Measurements from ENCODE around the gene PAMR1.
A peak's percentile ranks its signal among the peaks of the same experiment; 100 is the strongest.

The PAMR1 gene

DNA sequence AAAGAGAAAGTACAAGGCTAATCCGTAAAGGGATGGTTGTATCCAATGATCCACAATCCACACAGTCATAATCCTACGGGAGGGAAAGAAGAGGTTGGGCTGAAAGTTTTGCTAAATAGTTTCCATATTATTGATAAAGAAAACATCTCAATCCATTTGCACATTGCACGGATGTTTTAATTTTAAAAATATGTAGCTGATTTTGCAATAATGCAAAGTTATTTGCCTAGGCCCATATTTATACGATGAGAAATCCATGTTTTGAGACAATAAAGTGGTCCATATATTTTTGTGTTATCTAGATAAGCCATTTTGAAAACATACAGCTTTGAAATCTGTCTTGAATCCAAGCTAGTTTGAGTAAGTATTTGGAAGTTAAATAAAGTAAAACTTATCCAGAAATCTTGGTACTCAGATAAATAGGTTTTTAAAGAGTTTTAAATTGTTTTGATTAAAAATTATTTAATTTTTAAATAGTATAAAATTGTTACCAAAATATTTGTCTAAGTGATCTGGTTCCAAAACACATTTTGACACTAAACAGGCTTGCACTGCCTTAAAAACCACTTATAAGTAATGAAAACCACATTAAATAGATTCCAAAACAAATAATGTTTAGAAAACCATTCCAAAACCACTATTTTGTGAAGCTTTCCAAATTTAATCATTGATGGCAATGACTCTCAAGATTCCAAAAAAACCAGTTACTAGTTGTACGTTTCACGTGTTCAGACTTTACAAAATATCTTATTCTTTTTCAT is 38.2 kb upstream of the PAMR1 start:
- TF ChIP-seq, protein P1, sequence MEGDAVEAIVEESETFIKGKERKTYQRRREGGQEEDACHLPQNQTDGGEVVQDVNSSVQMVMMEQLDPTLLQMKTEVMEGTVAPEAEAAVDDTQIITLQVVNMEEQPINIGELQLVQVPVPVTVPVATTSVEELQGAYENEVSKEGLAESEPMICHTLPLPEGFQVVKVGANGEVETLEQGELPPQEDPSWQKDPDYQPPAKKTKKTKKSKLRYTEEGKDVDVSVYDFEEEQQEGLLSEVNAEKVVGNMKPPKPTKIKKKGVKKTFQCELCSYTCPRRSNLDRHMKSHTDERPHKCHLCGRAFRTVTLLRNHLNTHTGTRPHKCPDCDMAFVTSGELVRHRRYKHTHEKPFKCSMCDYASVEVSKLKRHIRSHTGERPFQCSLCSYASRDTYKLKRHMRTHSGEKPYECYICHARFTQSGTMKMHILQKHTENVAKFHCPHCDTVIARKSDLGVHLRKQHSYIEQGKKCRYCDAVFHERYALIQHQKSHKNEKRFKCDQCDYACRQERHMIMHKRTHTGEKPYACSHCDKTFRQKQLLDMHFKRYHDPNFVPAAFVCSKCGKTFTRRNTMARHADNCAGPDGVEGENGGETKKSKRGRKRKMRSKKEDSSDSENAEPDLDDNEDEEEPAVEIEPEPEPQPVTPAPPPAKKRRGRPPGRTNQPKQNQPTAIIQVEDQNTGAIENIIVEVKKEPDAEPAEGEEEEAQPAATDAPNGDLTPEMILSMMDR (IDR thresholded peaks at IDR 0.05; ENCODE audit: low read depth, low read length, missing control alignments): no peak
- in situ Hi-C loops (cut with HindIII; ENCODE audit: low sequenced_read_pairs): no loop called here
- H3K4me3 ChIP-seq (ENCODE audit: low read depth, low read length): no peak overlapping the region
- DNase-seq (ENCODE audit: low read depth): no peak

DNA sequence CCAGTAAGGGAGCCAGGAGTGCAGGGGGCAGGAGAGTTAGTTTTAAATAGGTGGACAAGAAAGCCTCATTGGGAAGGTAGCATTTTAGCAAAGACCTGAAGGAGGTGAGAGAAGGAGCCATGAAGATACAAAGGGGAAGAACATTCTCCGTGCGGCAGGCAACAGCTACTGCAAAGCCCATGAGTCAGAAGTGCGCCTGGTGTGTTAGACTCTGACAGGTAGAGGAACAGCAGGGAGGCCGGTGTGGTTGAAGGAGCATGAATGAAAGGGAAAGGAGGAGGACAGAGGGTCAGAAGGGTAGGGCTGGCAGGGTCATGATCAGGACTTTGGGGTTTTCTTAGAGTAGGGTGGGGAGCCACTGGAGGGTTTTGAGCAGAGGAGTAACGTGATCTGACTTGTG is 34.5 kb upstream of the PAMR1 start:
- TF ChIP-seq, protein P1 (IDR thresholded peaks at IDR 0.05; ENCODE audit: low read depth, low read length, missing control alignments): no peak
- H3K4me3 ChIP-seq (ENCODE audit: low read depth, low read length): no peak overlapping the region
- DNase-seq (ENCODE audit: low read depth): no peak
- in situ Hi-C loops (cut with HindIII; ENCODE audit: low sequenced_read_pairs): no loop called here

DNA sequence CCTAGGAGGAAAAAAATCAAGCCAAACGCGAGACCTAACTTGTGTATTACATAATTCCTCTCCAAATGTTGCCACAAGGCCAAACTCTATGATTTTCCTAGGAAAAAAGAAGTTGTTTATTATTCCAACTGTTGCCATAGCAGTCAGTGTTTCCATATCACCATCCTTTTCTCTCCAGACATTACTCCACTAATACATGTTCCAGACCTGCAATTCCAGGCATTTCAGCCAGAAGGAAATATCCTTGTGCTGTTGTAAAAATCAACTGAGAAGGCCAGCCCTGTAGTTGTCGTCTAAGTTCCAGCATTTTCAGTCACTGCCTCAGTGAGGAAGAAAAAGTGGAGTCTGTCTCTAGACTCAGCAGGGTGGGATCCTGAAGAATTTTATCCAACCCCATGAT is 33.1 kb upstream of the PAMR1 start:
- H3K4me3 ChIP-seq (ENCODE audit: low read depth, low read length): no peak overlapping the region
- TF ChIP-seq, protein P1 (IDR thresholded peaks at IDR 0.05; ENCODE audit: low read depth, low read length, missing control alignments): no peak
- in situ Hi-C loops (cut with HindIII; ENCODE audit: low sequenced_read_pairs): no loop called here
- no peak for DNase-seq (ENCODE audit: low read depth)

DNA sequence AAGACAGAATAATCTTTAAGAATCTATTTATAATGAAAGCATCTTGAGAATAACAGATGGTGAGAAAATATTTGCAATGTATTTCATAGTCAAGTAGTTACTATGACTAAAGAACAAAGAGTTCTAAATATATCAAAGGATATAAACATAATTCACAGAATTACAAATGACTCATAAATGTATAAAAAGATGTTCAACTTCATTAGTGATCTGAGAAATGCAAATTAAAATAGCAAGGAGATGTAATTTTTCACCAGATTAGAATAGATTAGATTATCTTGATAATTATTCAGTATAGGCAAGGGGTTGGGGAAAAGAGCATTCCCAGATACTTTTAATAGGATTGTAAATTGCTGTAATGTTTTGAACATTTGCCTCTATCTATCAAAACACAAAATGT is 30.1 kb upstream of the PAMR1 start:
- DNase-seq (ENCODE audit: low read depth): no peak
- in situ Hi-C loops (cut with HindIII; ENCODE audit: low sequenced_read_pairs): no loop called here
- no peak overlapping the region for H3K4me3 ChIP-seq (ENCODE audit: low read depth, low read length)
- TF ChIP-seq, protein P1 (IDR thresholded peaks at IDR 0.05; ENCODE audit: low read depth, low read length, missing control alignments): no peak

DNA sequence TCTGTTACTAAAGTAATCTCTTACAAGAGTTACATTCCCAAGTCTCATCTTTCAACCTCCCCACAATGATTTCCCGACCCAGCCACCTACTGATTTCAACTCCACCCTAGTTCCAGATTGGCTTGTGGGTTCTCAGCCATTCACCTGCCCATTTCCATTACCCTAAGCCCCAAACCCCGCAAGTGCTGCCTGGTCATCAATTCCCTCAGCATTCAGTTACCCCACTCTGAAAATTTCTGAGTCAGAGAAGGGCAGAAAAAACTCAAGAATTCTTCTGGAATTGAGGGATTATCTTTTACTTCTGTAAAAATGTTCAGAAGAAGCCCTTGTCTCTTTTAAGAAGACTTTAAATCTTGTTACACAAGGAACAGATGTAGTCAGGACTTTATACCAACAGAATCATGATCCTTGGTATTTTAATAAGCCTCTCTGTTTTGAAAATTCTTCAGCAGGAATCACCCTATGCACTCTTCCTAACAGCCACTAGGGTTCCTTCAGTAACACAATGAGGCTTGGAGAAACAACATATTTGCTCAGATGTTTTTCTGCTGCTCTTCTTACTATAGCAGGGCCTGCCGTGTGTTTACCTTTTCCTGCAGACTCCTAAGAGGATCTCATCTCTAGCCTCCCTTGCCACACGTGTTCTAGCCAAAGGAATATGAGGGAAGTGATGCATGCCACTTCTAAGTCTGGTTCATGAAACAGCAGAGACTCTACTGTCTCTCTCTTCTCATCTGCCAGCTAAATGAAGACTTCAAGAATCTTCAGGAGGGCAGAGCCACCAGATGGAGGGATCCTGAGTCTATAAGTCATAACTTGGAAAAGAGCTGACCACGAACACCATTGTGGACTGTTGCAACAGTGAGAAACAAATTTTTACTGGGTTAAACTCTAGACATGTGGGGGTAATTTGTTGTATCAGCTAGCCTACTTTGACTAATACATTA is 29.3 kb upstream of the PAMR1 start:
- no peak for DNase-seq (ENCODE audit: low read depth)
- TF ChIP-seq, protein P1 (IDR thresholded peaks at IDR 0.05; ENCODE audit: low read depth, low read length, missing control alignments): peak; percentile 48
- no peak overlapping the region for H3K4me3 ChIP-seq (ENCODE audit: low read depth, low read length)
- in situ Hi-C loops (cut with HindIII; ENCODE audit: low sequenced_read_pairs): no loop called here

DNA sequence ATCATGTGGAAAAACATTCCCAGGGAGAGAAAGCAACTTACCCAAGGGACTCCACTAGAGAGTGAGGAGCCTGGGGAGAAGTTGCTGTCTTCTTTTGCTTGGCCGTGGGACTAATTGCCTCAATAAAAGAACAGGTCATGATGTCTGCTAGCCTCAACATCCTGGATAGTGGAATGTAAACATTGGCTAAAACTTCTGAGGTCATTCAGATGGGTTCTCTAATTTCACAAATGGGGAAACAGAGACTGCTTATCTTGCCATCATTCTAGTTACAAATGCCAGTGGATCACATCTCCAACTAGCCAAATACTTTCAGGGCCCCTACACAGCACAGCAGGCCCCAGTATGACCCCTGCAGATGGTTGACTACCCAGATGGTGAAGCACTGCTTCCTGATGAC is 28.4 kb upstream of the PAMR1 start:
- in situ Hi-C loops (cut with HindIII; ENCODE audit: low sequenced_read_pairs): no loop called here
- peak; percentile 90 for DNase-seq (ENCODE audit: low read depth)
- H3K4me3 ChIP-seq (ENCODE audit: low read depth, low read length): no peak overlapping the region
- TF ChIP-seq, protein P1 (IDR thresholded peaks at IDR 0.05; ENCODE audit: low read depth, low read length, missing control alignments): no peak
